Measurements from ENCODE around the gene SELENON.

Gene SELENON

GRCh38 chr1:25765136-25765922 is 34.7 kb upstream of the SELENON start:
- Histone ChIP-seq H3K4me3 (ENCODE audit: low read length in 2 of 2) (no peak overlapping the region), H2BK120ac (ENCODE audit: low read depth, low read length) (no peak overlapping the region), H2AFZ (ENCODE audit: low read length) (peak overlapping the region; percentile 19), H3K23ac (ENCODE audit: low read depth, low read length, poor library complexity) (no peak overlapping the region), H3K27ac (replicated peaks; ENCODE audit: low read length) (no peak overlapping the region), H3K36me3 (replicated peaks in 1 of 2; ENCODE audit: control insufficient read depth in 2 of 2, insufficient read depth in 2 of 2, low read length in 2 of 2) (peaks cover 2% of the 10 kb centered on the region in 2 donors), H3K27me3 (ENCODE audit: control insufficient read depth in 3 of 3, insufficient read depth in 3 of 3, low read depth in 1 of 3, low read length in 3 of 3) (peaks cover 0 to 1% (median 0%) of the 10 kb centered on the region in 3 experiments), H3K79me1 (ENCODE audit: low read depth, low read length) (no peaks in the 10 kb centered on the region), H2AK5ac (ENCODE audit: low read depth, low read length) (no peak overlapping the region), H3K4me2 (ENCODE audit: insufficient read depth, low read length, poor library complexity, severe bottlenecking) (no peak overlapping the region), H2BK12ac (ENCODE audit: low read length) (no peak overlapping the region), H3K9ac (ENCODE audit: low read depth, low read length, poor library complexity) (no peak overlapping the region), H3K18ac (ENCODE audit: low read length) (peak overlapping the region; percentile 44), H3K4me1 (ENCODE audit: control insufficient read depth in 2 of 2, insufficient read depth in 1 of 2, low read depth in 1 of 2, low read length in 2 of 2) (peaks cover 13 to 22% of the 10 kb centered on the region in 2 donors), H3K4ac (ENCODE audit: low read length) (no peak overlapping the region), H3K9me3 (replicated peaks in 1 of 2; ENCODE audit: control insufficient read depth in 2 of 2, insufficient read depth in 1 of 2, low read depth in 1 of 2, low read length in 2 of 2) (peaks cover 0 to 4% of the 10 kb centered on the region in 2 donors), H4K8ac (ENCODE audit: low read depth, low read length) (no peak overlapping the region), H4K91ac (ENCODE audit: low read depth, low read length, poor library complexity) (no peak overlapping the region), H3K14ac (ENCODE audit: low read length) (no peak overlapping the region), H2BK15ac (ENCODE audit: low read length) (no peak overlapping the region), H2BK5ac (ENCODE audit: low read length) (no peak overlapping the region)
- no peak for DNase-seq (ENCODE audit: low spot score)
- no CpG with 5 or more reads among the region's 8 CpGs for WGBS, 2 donors (ENCODE audit: extremely low coverage in 2 of 2, insufficient read length in 2 of 2, insufficient replicate concordance in 1 of 2)

GRCh38 chr1:25765923-25766589 is 33.9 kb upstream of the SELENON start:
- no peaks in the 10 kb centered on the region for H3K79me1 ChIP-seq (ENCODE audit: low read depth, low read length)

GRCh38 chr1:25766721-25767436 is 33.1 kb upstream of the SELENON start:
- H4K8ac ChIP-seq (ENCODE audit: low read depth, low read length): no peak overlapping the region
- no peak overlapping the region for H2BK5ac ChIP-seq (ENCODE audit: low read length)
- H3K27ac ChIP-seq (replicated peaks; ENCODE audit: low read length): no peak overlapping the region
- H3K36me3 ChIP-seq (replicated peaks in 1 of 2; ENCODE audit: control insufficient read depth in 2 of 2, insufficient read depth in 2 of 2, low read length in 2 of 2): peaks cover 2% of the 10 kb centered on the region in 2 donors
- no peak overlapping the region for H2AFZ ChIP-seq (ENCODE audit: low read length)
- peak overlapping the region; percentile 84 for H2BK12ac ChIP-seq (ENCODE audit: low read length)
- H2BK120ac ChIP-seq (ENCODE audit: low read depth, low read length): no peak overlapping the region
- DNase-seq (ENCODE audit: low spot score): no peak
- H3K14ac ChIP-seq (ENCODE audit: low read length): no peak overlapping the region
- peaks cover 23 to 38% of the 10 kb centered on the region in 2 donors for H3K4me1 ChIP-seq (ENCODE audit: control insufficient read depth in 2 of 2, insufficient read depth in 1 of 2, low read depth in 1 of 2, low read length in 2 of 2)
- H3K27me3 ChIP-seq (ENCODE audit: control insufficient read depth in 3 of 3, insufficient read depth in 3 of 3, low read depth in 1 of 3, low read length in 3 of 3): peaks cover 0 to 1% (median 0%) of the 10 kb centered on the region in 3 experiments
- peak overlapping the region; percentile 60 for H3K9ac ChIP-seq (ENCODE audit: low read depth, low read length, poor library complexity)
- H2AK5ac ChIP-seq (ENCODE audit: low read depth, low read length): peak overlapping the region; percentile 96
- peak overlapping the region; percentile 89 for H2BK15ac ChIP-seq (ENCODE audit: low read length)
- H3K18ac ChIP-seq (ENCODE audit: low read length): peak overlapping the region; percentile 76
- no peaks in the 10 kb centered on the region for H3K79me1 ChIP-seq (ENCODE audit: low read depth, low read length)
- 100% methylated on average over 1 of the region's 13 CpGs for WGBS, 2 donors (ENCODE audit: extremely low coverage in 2 of 2, insufficient read length in 2 of 2, insufficient replicate concordance in 1 of 2)
- no peak overlapping the region for H3K4me2 ChIP-seq (ENCODE audit: insufficient read depth, low read length, poor library complexity, severe bottlenecking)
- peak overlapping the region; percentile 93 for H3K23ac ChIP-seq (ENCODE audit: low read depth, low read length, poor library complexity)
- peak overlapping the region; percentile 95 for H3K4ac ChIP-seq (ENCODE audit: low read length)
- no peak overlapping the region for H3K4me3 ChIP-seq (ENCODE audit: low read length in 2 of 2)
- peaks cover 0 to 4% of the 10 kb centered on the region in 2 donors for H3K9me3 ChIP-seq (replicated peaks in 1 of 2; ENCODE audit: control insufficient read depth in 2 of 2, insufficient read depth in 1 of 2, low read depth in 1 of 2, low read length in 2 of 2)
- H4K91ac ChIP-seq (ENCODE audit: low read depth, low read length, poor library complexity): no peak overlapping the region

More at GRCh38 chr1:25765923-25766589, 33.9 kb upstream of the SELENON start:
- Histone ChIP-seq H3K27ac (replicated peaks; ENCODE audit: low read length) (no peak overlapping the region), H2AK5ac (ENCODE audit: low read depth, low read length) (peak overlapping the region; percentile 96), H2AFZ (ENCODE audit: low read length) (peak overlapping the region; percentile 19), H3K4me1 (ENCODE audit: control insufficient read depth in 2 of 2, insufficient read depth in 1 of 2, low read depth in 1 of 2, low read length in 2 of 2) (peaks cover 19 to 29% of the 10 kb centered on the region in 2 donors), H4K8ac (ENCODE audit: low read depth, low read length) (no peak overlapping the region), H3K4me3 (ENCODE audit: low read length in 2 of 2) (no peak overlapping the region), H3K18ac (ENCODE audit: low read length) (peak overlapping the region; percentile 76), H3K9ac (ENCODE audit: low read depth, low read length, poor library complexity) (no peak overlapping the region), H3K14ac (ENCODE audit: low read length) (no peak overlapping the region), H3K4me2 (ENCODE audit: insufficient read depth, low read length, poor library complexity, severe bottlenecking) (no peak overlapping the region), H3K27me3 (ENCODE audit: control insufficient read depth in 3 of 3, insufficient read depth in 3 of 3, low read depth in 1 of 3, low read length in 3 of 3) (peaks cover 0 to 1% (median 0%) of the 10 kb centered on the region in 3 experiments), H2BK12ac (ENCODE audit: low read length) (no peak overlapping the region), H2BK5ac (ENCODE audit: low read length) (no peak overlapping the region), H3K4ac (ENCODE audit: low read length) (no peak overlapping the region), H3K36me3 (replicated peaks in 1 of 2; ENCODE audit: control insufficient read depth in 2 of 2, insufficient read depth in 2 of 2, low read length in 2 of 2) (peaks cover 2% of the 10 kb centered on the region in 2 donors), H2BK15ac (ENCODE audit: low read length) (no peak overlapping the region), H2BK120ac (ENCODE audit: low read depth, low read length) (no peak overlapping the region), H4K91ac (ENCODE audit: low read depth, low read length, poor library complexity) (no peak overlapping the region), H3K23ac (ENCODE audit: low read depth, low read length, poor library complexity) (no peak overlapping the region), H3K9me3 (replicated peaks in 1 of 2; ENCODE audit: control insufficient read depth in 2 of 2, insufficient read depth in 1 of 2, low read depth in 1 of 2, low read length in 2 of 2) (peaks cover 0 to 4% of the 10 kb centered on the region in 2 donors)
- WGBS, 2 donors (ENCODE audit: extremely low coverage in 2 of 2, insufficient read length in 2 of 2, insufficient replicate concordance in 1 of 2): no CpG with 5 or more reads among the region's 13 CpGs
- DNase-seq (ENCODE audit: low spot score): no peak

GRCh38 chr1:25767437-25767770 is 32.6 kb upstream of the SELENON start:
- H2BK12ac ChIP-seq (ENCODE audit: low read length): no peak overlapping the region
- H3K23ac ChIP-seq (ENCODE audit: low read depth, low read length, poor library complexity): no peak overlapping the region
- H3K18ac ChIP-seq (ENCODE audit: low read length): no peak overlapping the region
- H2BK5ac ChIP-seq (ENCODE audit: low read length): no peak overlapping the region
- H2AK5ac ChIP-seq (ENCODE audit: low read depth, low read length): no peak overlapping the region
- peaks cover 0 to 4% of the 10 kb centered on the region in 2 donors for H3K9me3 ChIP-seq (replicated peaks in 1 of 2; ENCODE audit: control insufficient read depth in 2 of 2, insufficient read depth in 1 of 2, low read depth in 1 of 2, low read length in 2 of 2)
- DNase-seq (ENCODE audit: low spot score): no peak
- no peak overlapping the region for H2BK15ac ChIP-seq (ENCODE audit: low read length)
- H2AFZ ChIP-seq (ENCODE audit: low read length): no peak overlapping the region
- H3K27me3 ChIP-seq (ENCODE audit: control insufficient read depth in 3 of 3, insufficient read depth in 3 of 3, low read depth in 1 of 3, low read length in 3 of 3): peaks cover 0 to 1% (median 0%) of the 10 kb centered on the region in 3 experiments
- no peak overlapping the region for H2BK120ac ChIP-seq (ENCODE audit: low read depth, low read length)
- no peak overlapping the region for H4K8ac ChIP-seq (ENCODE audit: low read depth, low read length)
- peak overlapping the region; percentile 6 for H3K14ac ChIP-seq (ENCODE audit: low read length)
- peaks cover 27 to 40% of the 10 kb centered on the region in 2 donors for H3K4me1 ChIP-seq (ENCODE audit: control insufficient read depth in 2 of 2, insufficient read depth in 1 of 2, low read depth in 1 of 2, low read length in 2 of 2)
- H3K36me3 ChIP-seq (replicated peaks in 1 of 2; ENCODE audit: control insufficient read depth in 2 of 2, insufficient read depth in 2 of 2, low read length in 2 of 2): peaks cover 2% of the 10 kb centered on the region in 2 donors
- H3K4me3 ChIP-seq (ENCODE audit: low read length in 2 of 2): no peak overlapping the region
- H3K79me1 ChIP-seq (ENCODE audit: low read depth, low read length): no peaks in the 10 kb centered on the region
- no peak overlapping the region for H3K27ac ChIP-seq (replicated peaks; ENCODE audit: low read length)
- H3K4me2 ChIP-seq (ENCODE audit: insufficient read depth, low read length, poor library complexity, severe bottlenecking): no peak overlapping the region
- no peak overlapping the region for H4K91ac ChIP-seq (ENCODE audit: low read depth, low read length, poor library complexity)
- H3K9ac ChIP-seq (ENCODE audit: low read depth, low read length, poor library complexity): no peak overlapping the region
- no peak overlapping the region for H3K4ac ChIP-seq (ENCODE audit: low read length)

Measured in neuronal stem cell (in vitro differentiated cells).